H4 (cell line): ENCODE results near the gene ZNF687. TPM values are rescaled to one million over a fixed set of nuclear protein-coding genes. Genes with fewer than 3 reads are reported as not detected.
"Not testable (repeated sequence)": the region's sequence is repeated elsewhere in the genome, so short reads cannot be mapped to it uniquely, and the experiment has no call there.

ENCODE experiments used
- DNase-seq: peaks from one replicate; pipeline ENCODE4 v3.0.0-alpha.2; 2015; ENCODE audit warnings: low spot score
- total RNA-seq: library from RNA; depleted of rRNA; stranded (reverse); fragments of >200 nt; shearing (Covaris generic); gene quantifications from 2 replicates; pipeline ENCODE4 v1.2.3, GENCODE V29; 2014; rRNA removed

The ZNF687 gene
- 7.4 and 8.7 TPM in 2 replicates for total RNA-seq

GRCh38 chr1:151281969-151282882 is at the start of gene ZNF687:
Gene ZNF687 (plus strand): TSS chr1:151282299. CDS start chr1:151286292, 3,993 bp downstream.
- DNase-seq: peak; percentile 100

GRCh38 chr1:151235235-151235634 is 46.9 kb upstream of the ZNF687 start:
- DNase-seq: no peak

- DNase-seq: no peak
Measured at GRCh38 chr1:151237678-151238466, 44.2 kb upstream of the ZNF687 start.

GRCh38 chr1:151238467-151238739 is 43.7 kb upstream of the ZNF687 start:
- DNase-seq: peak; percentile 30

GRCh38 chr1:151242442-151242841 is 39.7 kb upstream of the ZNF687 start:
- DNase-seq: no peak

- DNase-seq: no peak
Measured at GRCh38 chr1:151243683-151244216, 38.3 kb upstream of the ZNF687 start.

- no peak for DNase-seq
Measured at GRCh38 chr1:151246786-151247185, 35.3 kb upstream of the ZNF687 start.

- DNase-seq: peak; percentile 70
Measured at GRCh38 chr1:151251656-151252470, 30.2 kb upstream of the ZNF687 start.

GRCh38 chr1:151254217-151255213 is 27.6 kb upstream of the ZNF687 start, which contains the start of gene PSMD4:
Gene PSMD4 (plus strand): TSS chr1:151254734. CDS start chr1:151254783, 49 bp downstream.
- DNase-seq: peak; percentile 96

- DNase-seq: no peak
Measured at GRCh38 chr1:151255381-151255780, 26.7 kb upstream of the ZNF687 start.

- DNase-seq: no peak
Measured at GRCh38 chr1:151259351-151259750, 22.7 kb upstream of the ZNF687 start.

GRCh38 chr1:151265446-151266236 is 16.5 kb upstream of the ZNF687 start:
- no peak for DNase-seq

GRCh38 chr1:151266315-151266714 is 15.8 kb upstream of the ZNF687 start:
- DNase-seq: no peak

GRCh38 chr1:151266821-151267220 is 15.3 kb upstream of the ZNF687 start:
- DNase-seq: no peak

GRCh38 chr1:151267760-151268159 is 14.3 kb upstream of the ZNF687 start:
- DNase-seq: no peak

GRCh38 chr1:151273924-151274466 is 8.1 kb upstream of the ZNF687 start:
- DNase-seq: no peak

- not testable (repeated sequence) for DNase-seq
Measured at GRCh38 chr1:151275341-151275740, 6.8 kb upstream of the ZNF687 start.

GRCh38 chr1:151277249-151277648 is 4.8 kb upstream of the ZNF687 start:
- DNase-seq: no peak
